BLaER1 treated with 17β-estradiol and CSF1 and Interleukin-3, amounts not matched to agents 10 nM and 100 nM (cell line): Measurements from ENCODE around the gene SURF2.

Source experiments
- H3K27ac ChIP-seq, 11 experiments: shearing (Covaris generic); formaldehyde crosslinking; 2 replicates each; pipeline ENCODE4 v1.8.1; 2022
- H3K27me3 ChIP-seq, 11 experiments: shearing (Covaris generic); formaldehyde crosslinking; 2 replicates each; pipeline ENCODE4 v1.8.1; 2022
- H3K36me3 ChIP-seq, 11 experiments: shearing (Covaris generic); formaldehyde crosslinking; 2 replicates each; pipeline ENCODE4 v1.8.1; 2022
- H3K4me1 ChIP-seq, 10 experiments: shearing (Covaris generic); formaldehyde crosslinking; 2 replicates each; pipeline ENCODE4 v1.8.1; 2022
- H3K4me2 ChIP-seq, 11 experiments: shearing (Covaris generic); formaldehyde crosslinking; 2 replicates each; pipeline ENCODE4 v1.8.1; 2022
- H3K4me3 ChIP-seq, 10 experiments: shearing (Covaris generic); formaldehyde crosslinking; 2 replicates each; pipeline ENCODE4 v1.8.1; 2022
- H3K9ac ChIP-seq, 11 experiments: shearing (Covaris generic); formaldehyde crosslinking; 2 replicates each; pipeline ENCODE4 v1.8.1; 2022
- H3K9me3 ChIP-seq, 11 experiments: shearing (Covaris generic); formaldehyde crosslinking; replicated peaks in 1 of 11; 2 replicates each; pipeline ENCODE4 v1.8.1; 2022
- H4K20me1 ChIP-seq, 11 experiments: shearing (Covaris generic); formaldehyde crosslinking; 2 replicates each; pipeline ENCODE4 v1.8.1; 2022
- Cebpa-rat ChIP-seq, 11 experiments: shearing (Covaris generic); IDR thresholded peaks; 2 replicates each; pipeline ENCODE4 v1.8.1; 2022

SURF2 gene

GRCh38 chr9:133347985-133348717 lies 8.2 kb upstream of the SURF2 start, which contains the start of the genes MED22 and RPL7A:
MED22 (minus strand) TSS chr9:133348131; CDS start chr9:133346662, 1,469 bp downstream.
RPL7A (plus strand) TSS chr9:133348218; CDS start chr9:133348244, 26 bp downstream.
- Histone ChIP-seq H3K27me3 (no peaks in the 10 kb centered on the region), H3K4me2 (peak within 1 kb of the TSS; percentile 93 to 99 (median 97)), H3K4me3 (peak within 1 kb of the TSS; percentile 89 to 99 (median 96)), H4K20me1 (peaks cover 47 to 86% (median 67%) of the 10 kb centered on the region in 11 experiments), H3K4me1 (peaks cover 53 to 76% (median 59%) of the 10 kb centered on the region in 10 experiments), H3K36me3 (peaks cover 75 to 81% (median 78%) of the 10 kb centered on the region in 11 experiments), H3K9me3 (no peaks in the 10 kb centered on the region), H3K27ac (peak within 1 kb of the TSS; percentile 93 to 100 (median 98)), H3K9ac (peak within 1 kb of the TSS; percentile 99 to 100 (median 99))
- no peak for TF ChIP-seq Cebpa-rat (IDR thresholded peaks at IDR 0.05)

- Histone ChIP-seq H3K27ac (peak overlapping the region; percentile 93 to 100 (median 98)), H3K36me3 (peaks cover 69 to 81% (median 75%) of the 10 kb centered on the region in 11 experiments), H3K4me3 (peak overlapping the region; percentile 89 to 99 (median 96)), H3K9me3 (no peaks in the 10 kb centered on the region), H3K27me3 (no peaks in the 10 kb centered on the region), H3K4me1 (peaks cover 50 to 76% (median 59%) of the 10 kb centered on the region in 10 experiments), H4K20me1 (peaks cover 47 to 87% (median 75%) of the 10 kb centered on the region in 11 experiments), H3K4me2 (peak overlapping the region; percentile 86 to 98 (median 96)), H3K9ac (peak overlapping the region; percentile 99 to 100 (median 99))
- TF ChIP-seq Cebpa-rat (IDR thresholded peaks at IDR 0.05), result no peak
These were observed 7.4 kb upstream of the SURF2 start for GRCh38 chr9:133348718-133349573.

GRCh38 chr9:133349965-133350616 lies 6.3 kb upstream of the SURF2 start:
- Histone ChIP-seq H3K36me3 (peaks cover 57 to 70% (median 64%) of the 10 kb centered on the region in 11 experiments), H3K27me3 (no peaks in the 10 kb centered on the region), H3K4me1 (peaks cover 57 to 77% (median 66%) of the 10 kb centered on the region in 10 experiments), H3K9ac (peak overlapping the region; percentile 99 to 100 (median 99)), H3K4me3 (peak overlapping the region; percentile 89 to 99 (median 96)), H3K27ac (peak overlapping the region in 9 of 11 experiments; percentile 95 to 100 (median 98); a peak in 15 of 22 replicates), H3K9me3 (no peaks in the 10 kb centered on the region), H3K4me2 (peak overlapping the region; percentile 86 to 98 (median 96)), H4K20me1 (peaks cover 47 to 89% (median 76%) of the 10 kb centered on the region in 11 experiments)
- TF ChIP-seq Cebpa-rat (IDR thresholded peaks at IDR 0.05), result no peak

- Histone ChIP-seq H3K4me2 (peak overlapping the region; percentile 3 to 98 (median 96); a peak in 16 of 22 replicates), H4K20me1 (peaks cover 45 to 78% (median 63%) of the 10 kb centered on the region in 11 experiments), H3K36me3 (peaks cover 44 to 57% (median 52%) of the 10 kb centered on the region in 11 experiments), H3K4me3 (no peak overlapping the region), H3K9me3 (no peaks in the 10 kb centered on the region), H3K9ac (peak overlapping the region in 8 of 11 experiments; percentile 16 to 100 (median 99); a peak in 10 of 22 replicates), H3K27me3 (no peaks in the 10 kb centered on the region), H3K4me1 (peaks cover 54 to 74% (median 63%) of the 10 kb centered on the region in 10 experiments), H3K27ac (peak overlapping the region in 4 of 11 experiments; percentile 19 to 95 (median 42); a peak in 4 of 22 replicates)
- TF ChIP-seq Cebpa-rat (IDR thresholded peaks at IDR 0.05), result no peak
These were observed 4.8 kb upstream of the SURF2 start for GRCh38 chr9:133351526-133351907.

GRCh38 chr9:133351908-133352634 lies 4.3 kb upstream of the SURF2 start:
- TF ChIP-seq Cebpa-rat (IDR thresholded peaks at IDR 0.05), result no peak
- Histone ChIP-seq H3K4me2 (peak overlapping the region; percentile 3 to 98 (median 94); a peak in 12 of 22 replicates), H3K4me1 (peaks cover 52 to 74% (median 62%) of the 10 kb centered on the region in 10 experiments), H3K4me3 (no peak overlapping the region), H3K9ac (peak overlapping the region in 8 of 11 experiments; percentile 16 to 100 (median 99); a peak in 9 of 22 replicates), H3K36me3 (peaks cover 44 to 57% (median 52%) of the 10 kb centered on the region in 11 experiments), H3K27ac (peak overlapping the region in 8 of 11 experiments; percentile 19 to 95 (median 90); a peak in 9 of 22 replicates), H3K9me3 (no peaks in the 10 kb centered on the region), H3K27me3 (no peaks in the 10 kb centered on the region), H4K20me1 (peaks cover 45 to 78% (median 61%) of the 10 kb centered on the region in 11 experiments)

- H3K36me3 ChIP-seq, result peaks cover 44 to 60% (median 52%) of the 10 kb centered on the region in 11 experiments
These were observed 3.6 kb upstream of the SURF2 start for GRCh38 chr9:133352635-133353340.

GRCh38 chr9:133353548-133353947 lies 2.8 kb upstream of the SURF2 start:
- peaks cover 44 to 66% (median 56%) of the 10 kb centered on the region in 11 experiments for H3K36me3 ChIP-seq
- no peaks in the 10 kb centered on the region for H3K27me3 ChIP-seq

More at GRCh38 chr9:133352635-133353340, 3.6 kb upstream of the SURF2 start:
- peak overlapping the region in 3 of 11 experiments; percentile 0 to 98 (median 7); a peak in 3 of 22 replicates for H3K4me2 ChIP-seq
- peaks cover 58 to 81% (median 69%) of the 10 kb centered on the region in 10 experiments for H3K4me1 ChIP-seq
- H3K9ac ChIP-seq, result peak overlapping the region in 8 of 11 experiments; percentile 28 to 91 (median 62); a peak in 12 of 22 replicates
- H3K27me3 ChIP-seq, result no peaks in the 10 kb centered on the region
- H4K20me1 ChIP-seq, result peaks cover 45 to 85% (median 63%) of the 10 kb centered on the region in 11 experiments
- TF ChIP-seq Cebpa-rat (IDR thresholded peaks at IDR 0.05), result no peak
- peak overlapping the region in 10 of 11 experiments; percentile 7 to 95 (median 92); a peak in 15 of 22 replicates for H3K27ac ChIP-seq
- H3K9me3 ChIP-seq, result no peaks in the 10 kb centered on the region
- H3K4me3 ChIP-seq, result no peak overlapping the region

More at GRCh38 chr9:133353548-133353947, 2.8 kb upstream of the SURF2 start:
- Histone ChIP-seq H3K9ac (peak overlapping the region; percentile 39 to 93 (median 90); a peak in 15 of 22 replicates), H3K9me3 (no peaks in the 10 kb centered on the region), H3K4me2 (peak overlapping the region in 7 of 11 experiments; percentile 1 to 98 (median 93); a peak in 7 of 22 replicates), H4K20me1 (peaks cover 45 to 89% (median 70%) of the 10 kb centered on the region in 11 experiments), H3K4me1 (peaks cover 64 to 88% (median 76%) of the 10 kb centered on the region in 10 experiments), H3K27ac (peak overlapping the region in 10 of 11 experiments; percentile 7 to 95 (median 93); a peak in 16 of 22 replicates), H3K4me3 (no peak overlapping the region)
- no peak for TF ChIP-seq Cebpa-rat (IDR thresholded peaks at IDR 0.05)
